K562 (cell line): Measurements from ENCODE around the gene PLEKHF1. TPM values are rescaled to one million over a fixed set of nuclear protein-coding genes. Genes with fewer than 3 reads are reported as not detected.

ENCODE experiments used
- ATAC-seq: fragments of 200-7000 bp; cut with Tn5 transposase; 3 replicates; pipeline ENCODE4 v1.9.1; 2020; ENCODE audit warnings: moderate library complexity
- BruUV-seq: library from RNA; stranded (reverse); fragments of 400-500 nt; replicated peaks from 2 replicates; lab custom pipeline; 2021; lab: Mats Ljungman, UMichigan
- CTCF ChIA-PET: fragments of 300-600 bp; formaldehyde crosslinking; extraction: SDS; loops from one replicate; lab custom pipeline; 2021; ENCODE audit warnings: low intra/inter-chr PET ratio; lab: Yijun Ruan, JAX
- POLR2A ChIA-PET: fragments of 300-600, 350-650 bp; sonication (Branson Sonifier 250); formaldehyde crosslinking; extraction: SDS; loops from one replicate; lab custom pipeline; 2021; ENCODE audit warnings: antibody characterized with exemption, inconsistent platforms; lab: Yijun Ruan, JAX
- DNase-seq, 4 experiments: peaks; one replicate each; pipeline versions ENCODE4 v3.0.0 to v3.0.0-alpha.2; 2011 to 2018; ENCODE audit warnings: low spot score in 3 of 4, mixed read lengths in 3 of 4; ENCODE audit errors: extremely low read depth in 1 of 4
- FAIRE-seq: peaks from 2 replicates; lab custom pipeline; 2011; peaks lifted over from hg19 to GRCh38; lab: Jason Lieb, UNC
- H2AFZ ChIP-seq: 2 replicates; pipeline ENCODE4 v1.6.0; 2011; ENCODE audit warnings: low read depth, low read length, control low read depth, inconsistent platforms
- H3K27ac ChIP-seq: fragments of 200-600 bp; 3 replicates; pipeline ENCODE4 v1.8.0; 2011; ENCODE audit warnings: low read depth, mild to moderate bottlenecking, control low read depth, inconsistent platforms, low read length, moderate library complexity, mixed read lengths; ENCODE audit errors: extremely low read depth
- H3K27me3 ChIP-seq, 2 experiments: fragments of 300-600 bp in 1 of 2; 2 replicates in 1 of 2; 3 replicates in 1 of 2; pipeline versions ENCODE4 v1.6.0 to v1.8.0; 2011; ENCODE audit warnings: inconsistent platforms in 2 of 2, low read length in 2 of 2, mild to moderate bottlenecking in 1 of 2, mixed read lengths in 1 of 2, moderate library complexity in 1 of 2; ENCODE audit not compliant: control insufficient read depth in 2 of 2, insufficient read depth in 2 of 2
- H3K36me3 ChIP-seq: fragments of 300-600 bp; 3 replicates; pipeline ENCODE4 v1.8.0; 2011; ENCODE audit warnings: mild to moderate bottlenecking, low read length, inconsistent platforms; ENCODE audit not compliant: control insufficient read depth, insufficient read depth
- H3K4me1 ChIP-seq, 2 experiments: fragments of 200-600 bp in 1 of 2; replicated peaks in 1 of 2; 2 replicates in 1 of 2; 3 replicates in 1 of 2; pipeline versions ENCODE4 v1.5.1 to v1.8.0; 2011; ENCODE audit warnings: inconsistent platforms in 2 of 2, low read length in 2 of 2, mild to moderate bottlenecking in 1 of 2, mixed read lengths in 1 of 2, moderate library complexity in 1 of 2; ENCODE audit not compliant: control insufficient read depth in 2 of 2, insufficient read depth in 2 of 2
- H3K4me2 ChIP-seq: 2 replicates; pipeline ENCODE4 v1.6.1; 2011; ENCODE audit warnings: low read length, control low read depth, inconsistent platforms, mixed read lengths; ENCODE audit not compliant: insufficient read depth
- H3K4me3 ChIP-seq: fragments of 200-600 bp; sonication (generic), shearing (Covaris generic); 2 replicates; pipeline ENCODE4 v1.5.1; 2016; ENCODE audit warnings: control low read depth, inconsistent platforms
- H3K79me2 ChIP-seq: fragments of 200-600 bp; 3 replicates; pipeline ENCODE4 v1.8.0; 2011; ENCODE audit warnings: low read length, inconsistent platforms; ENCODE audit not compliant: control insufficient read depth, insufficient read depth
- H3K9ac ChIP-seq, 2 experiments: 2 replicates each; pipeline versions ENCODE4 v1.6.0 to v1.6.1; 2011; ENCODE audit warnings: low read depth in 2 of 2, low read length in 2 of 2, control low read depth in 1 of 2, inconsistent platforms in 1 of 2, mild to moderate bottlenecking in 1 of 2, mixed read lengths in 1 of 2; ENCODE audit not compliant: insufficient read depth in 1 of 2
- H3K9me1 ChIP-seq: one replicate; pipeline ENCODE4 v1.6.0; 2011; ENCODE audit warnings: inconsistent platforms, mild to moderate bottlenecking, low read length, moderate library complexity; ENCODE audit not compliant: control insufficient read depth, insufficient read depth
- H3K9me3 ChIP-seq: replicated peaks from 2 replicates; pipeline ENCODE4 v1.5.1; 2011; ENCODE audit warnings: low read depth, low read length, inconsistent platforms; ENCODE audit not compliant: control insufficient read depth, insufficient read depth
- H4K20me1 ChIP-seq: replicated peaks from 2 replicates; pipeline ENCODE4 v1.6.1; 2011; ENCODE audit warnings: low read length, inconsistent platforms, mixed read lengths; ENCODE audit not compliant: control insufficient read depth, insufficient read depth
- NBN ChIP-seq: fragments of 450-650 bp; IDR thresholded peaks from 2 replicates; pipeline ENCODE4 v1.6.1; 2016; ENCODE audit warnings: low read depth, mild to moderate bottlenecking
- NEUROD1 ChIP-seq: fragments of 150-350 bp; IDR thresholded peaks from 2 replicates; pipeline ENCODE4 v1.6.1; 2014; ENCODE audit warnings: borderline replicate concordance, low read length, low read depth; ENCODE audit not compliant: partially characterized antibody
- NONO ChIP-seq, 2 experiments: fragments of 200-400 bp in 1 of 2; fragments of 450-650 bp in 1 of 2; formaldehyde crosslinking in 1 of 2; IDR thresholded peaks; 2 replicates each; pipeline ENCODE4 v1.6.1; 2017; ENCODE audit warnings: low read depth in 2 of 2, mild to moderate bottlenecking in 2 of 2, moderate library complexity in 2 of 2, low read length in 1 of 2
- POLR2G ChIP-seq: fragments of 200-400 bp; formaldehyde crosslinking; IDR thresholded peaks from 2 replicates; pipeline ENCODE4 v1.6.1; 2017; ENCODE audit warnings: low read depth, mild to moderate bottlenecking, antibody characterized with exemption, low read length, moderate library complexity
- PPARD ChIP-seq: fragments of 250-450 bp; sonication (Bioruptor Pico); IDR thresholded peaks from 2 replicates; pipeline ENCODE4 v1.8.0; 2022; ENCODE audit warnings: inconsistent platforms, mild to moderate bottlenecking, moderate library complexity
- SNRNP70 ChIP-seq: fragments of 200-400 bp; formaldehyde crosslinking; optimal IDR thresholded peaks from 2 replicates; pipeline ENCODE3; 2017; ENCODE audit warnings: low read depth, low read length
- TSHZ1 ChIP-seq: fragments of 250-450 bp; sonication (Bioruptor Pico); IDR thresholded peaks from 2 replicates; pipeline ENCODE4 v1.4.0; 2020; ENCODE audit warnings: mild to moderate bottlenecking, moderate library complexity
- WGBS: fragments of 100-300 bp; shearing (Covaris generic); methylation state at CpG from one replicate; pipeline ENCODE4 v1.1.6; 2016; ENCODE audit warnings: low coverage, mixed read lengths; ENCODE audit not compliant: insufficient coverage; ENCODE audit errors: missing lambda C conversion rate; 5-methylcytosine and 5-hydroxymethylcytosine counted together
- in situ Hi-C: fragments of 300-500 bp; cut with MboI; formaldehyde crosslinking; loops from 4 replicates; pipeline ENCODE4 v1.15.0; 2018; ENCODE audit warnings: inconsistent platforms, mixed read lengths
- intact Hi-C: fragments of 100-400 bp; cut with micrococcal nuclease; formaldehyde crosslinking; loops from 2 replicates; pipeline ENCODE4 v1.14.2; 2022
- polyA plus RNA-seq, 8 experiments: library from polyadenylated mRNA; depleted of rRNA in 4 of 8; stranded (reverse) in 5 of 8; unstranded in 3 of 8; fragments of >200 nt; fragmentation: Nextera tagmentation in 2 of 8; fragmentation: Illumina TruSeq in 1 of 8; extraction: Ambion mirVana in 2 of 8; extraction: Trizol in 1 of 8; gene quantifications; 2 replicates each; pipeline versions ENCODE4 v1.2.1 to v1.2.3, GENCODE V29; 2011 to 2014; ENCODE audit warnings: inconsistent platforms in 1 of 8, missing spikeins in 1 of 8
- total RNA-seq, 7 experiments: library from RNA; depleted of rRNA in 6 of 7; stranded (reverse); fragments of >200 nt in 6 of 7; fragmentation: Illumina TruSeq in 2 of 7; extraction: Trizol in 2 of 7; gene quantifications; 2 replicates each; pipeline versions ENCODE4 v1.2.1 to v1.2.3, GENCODE V29; 2011 to 2021; ENCODE audit warnings: low replicate concordance in 1 of 7

Gene PLEKHF1
- total and polyA plus RNA-seq, 9 of the 15 experiments (the other 6 are each of a cell fraction or from before 2014, with no cell fraction given): 0.07 to 13.4 (median 3.9) TPM; not detected in 1

DNA sequence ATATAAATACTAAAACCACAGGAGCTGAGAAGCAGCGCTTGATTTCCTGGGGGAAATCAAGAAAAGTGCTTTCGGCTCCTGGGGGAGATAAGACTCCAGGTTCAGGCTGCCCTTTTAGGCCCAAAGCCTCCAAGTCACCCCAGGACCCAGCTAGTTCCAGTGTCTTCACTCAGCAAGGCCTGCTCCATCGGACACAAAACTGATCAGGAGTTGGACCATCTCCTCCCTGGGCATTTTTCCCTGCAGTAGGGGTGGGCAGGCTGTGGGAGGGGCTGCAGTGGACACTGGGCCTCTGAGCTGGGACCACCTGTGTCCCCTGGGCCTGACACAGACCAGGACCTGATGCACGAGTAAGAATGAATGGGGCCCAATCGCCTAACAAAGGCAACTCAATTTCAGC lies 34.6 kb downstream of the PLEKHF1 start:
- intact Hi-C loops: no loop called here
- FAIRE-seq: no peak

More for the DNA sequence above, 34.6 kb downstream of the PLEKHF1 start:
- 40% methylated on average over 5 of the region's 5 CpGs for WGBS
- Histone ChIP-seq H3K9me3 (no peaks in the 10 kb centered on the region; the same call in 1 of the 2 replicates), H3K36me3 (no peaks in the 10 kb centered on the region; the same call in 2 of the 3 replicates)
- TF ChIP-seq NEUROD1 (no peak), NONO (IDR thresholded peaks at IDR 0.05; ENCODE audit: low read depth in 2 of 2, low read length in 1 of 2) (no peak), NBN (no peak), PPARD (CRISPR knock-in tag) (no peak), SNRNP70 (no peak), TSHZ1 (CRISPR knock-in tag) (no peak), POLR2G (0 out of 2 replicates have a peak, but pooled peaks have one; percentile 18)
- TF ChIP-seq, all 486 proteins: peak for 1
- H3K9me1 ChIP-seq: no peaks in the 10 kb centered on the region
- POLR2A ChIA-PET: interaction anchor here (0.6 to 1.1 kb wide), 4 partner anchors 9 to 277 kb away, joined by 3 to 4 read pairs (median 3); partner anchors contain the start of gene POP4
- no peak overlapping the region for H3K27ac ChIP-seq
- no peaks in the 10 kb centered on the region for H4K20me1 ChIP-seq
- CTCF ChIA-PET: interaction anchor here (0.6 kb wide), 1 partner anchor 12 kb away, joined by 3 read pairs; no protein-coding TSS in a partner anchor
- no peaks in the 10 kb centered on the region for H3K79me2 ChIP-seq
- H3K27me3 ChIP-seq: no peaks in the 10 kb centered on the region
- ATAC-seq: no peak
- H3K4me1 ChIP-seq: peaks cover 0 to 13% of the 10 kb centered on the region in 2 experiments; a peak in 2 of 5 replicates
- H3K9ac ChIP-seq: no peak overlapping the region
- BruUV-seq: no TSS peak
- in situ Hi-C loops: no loop called here
- H3K4me2 ChIP-seq: no peak overlapping the region
- H2AFZ ChIP-seq: no peak overlapping the region
- DNase-seq: no peak
- no peak overlapping the region for H3K4me3 ChIP-seq
